SK-N-SH treated with all-trans-retinoic acid at 6 μM for 48 hours (cell line): ENCODE data around the gene GPR26.

Experiments used
- ATAC-seq: fragments of 200-7000 bp; cut with Tn5 transposase; 3 replicates; pipeline ENCODE4 v1.9.1; 2020; ENCODE audit warnings: mild to moderate bottlenecking, moderate library complexity
- ARNTL ChIP-seq: fragments of 450-650 bp; formaldehyde crosslinking; IDR thresholded peaks from 2 replicates; pipeline ENCODE4 v1.5.0; 2020; ENCODE audit warnings: low read depth, mild to moderate bottlenecking, moderate library complexity, borderline replicate concordance
- BACH2 ChIP-seq: fragments of 250-450 bp; sonication (Bioruptor Pico); IDR thresholded peaks from 2 replicates; pipeline ENCODE4 v1.9.0; 2021; ENCODE audit warnings: mild to moderate bottlenecking, borderline replicate concordance
- CREB5 ChIP-seq: fragments of 250-450 bp; sonication (Bioruptor Pico); IDR thresholded peaks from 2 replicates; pipeline ENCODE4 v1.5.1; 2020; ENCODE audit warnings: low read depth, mild to moderate bottlenecking, moderate library complexity
- CSDC2 ChIP-seq: fragments of 250-450 bp; sonication (Bioruptor Pico); IDR thresholded peaks from 2 replicates; pipeline ENCODE4 v1.5.0; 2020; ENCODE audit warnings: mild to moderate bottlenecking, moderate library complexity
- CSRNP3 ChIP-seq: fragments of 250-450 bp; sonication (Bioruptor Pico); IDR thresholded peaks from 2 replicates; pipeline ENCODE4 v1.5.1; 2021; ENCODE audit warnings: mild to moderate bottlenecking, moderate library complexity
- ESRRG ChIP-seq: fragments of 250-450 bp; sonication (Bioruptor Pico); IDR thresholded peaks from 2 replicates; pipeline ENCODE4 v1.6.1; 2021; ENCODE audit warnings: mild to moderate bottlenecking
- GLIS3 ChIP-seq: fragments of 250-450 bp; sonication (Bioruptor Pico); IDR thresholded peaks from 2 replicates; pipeline ENCODE4 v1.5.0; 2020; ENCODE audit warnings: mild to moderate bottlenecking, moderate library complexity
- ISL1 ChIP-seq: fragments of 250-450 bp; sonication (Bioruptor Pico); IDR thresholded peaks from 2 replicates; pipeline ENCODE4 v2.1.2; 2022; ENCODE audit warnings: mild to moderate bottlenecking, moderate library complexity
- OSR1 ChIP-seq: fragments of 250-450 bp; sonication (Bioruptor Pico); IDR thresholded peaks from 2 replicates; pipeline ENCODE4 v1.8.0; 2022; ENCODE audit warnings: moderate library complexity, mild to moderate bottlenecking, inconsistent platforms
- PPARA ChIP-seq: fragments of 250-450 bp; sonication (Bioruptor Pico); IDR thresholded peaks from 2 replicates; pipeline ENCODE4 v1.5.0; 2020; ENCODE audit warnings: mild to moderate bottlenecking, borderline replicate concordance
- RARB ChIP-seq: fragments of 250-450 bp; sonication (Bioruptor Pico); IDR thresholded peaks from 2 replicates; pipeline ENCODE4 v1.8.0; 2021; ENCODE audit warnings: mild to moderate bottlenecking, moderate library complexity
- SNAI2 ChIP-seq: fragments of 250-450 bp; sonication (Bioruptor Pico); IDR thresholded peaks from 2 replicates; pipeline ENCODE4 v1.5.0; 2020; ENCODE audit warnings: mild to moderate bottlenecking, moderate library complexity
- TCF4 ChIP-seq: fragments of 250-450 bp; sonication (Bioruptor Pico); IDR thresholded peaks from 2 replicates; pipeline ENCODE4 v1.8.0; 2021; ENCODE audit warnings: mild to moderate bottlenecking, moderate library complexity, borderline replicate concordance
- TOX ChIP-seq: fragments of 250-450 bp; sonication (Bioruptor Pico); IDR thresholded peaks from 2 replicates; pipeline ENCODE4 v1.8.0; 2021; ENCODE audit warnings: mild to moderate bottlenecking, moderate library complexity, borderline replicate concordance
- ZC3H10 ChIP-seq: fragments of 250-450 bp; sonication (Bioruptor Pico); IDR thresholded peaks from 2 replicates; pipeline ENCODE4 v1.5.1; 2021; ENCODE audit warnings: mild to moderate bottlenecking, moderate library complexity
- ZFP3 ChIP-seq: fragments of 250-450 bp; sonication (Bioruptor Pico); IDR thresholded peaks from 2 replicates; pipeline ENCODE4 v1.5.0; 2020; ENCODE audit warnings: mild to moderate bottlenecking, moderate library complexity
- ZFP30 ChIP-seq: fragments of 450-650 bp; formaldehyde crosslinking; IDR thresholded peaks from 2 replicates; pipeline ENCODE4 v1.5.0; 2022; ENCODE audit warnings: mild to moderate bottlenecking, moderate library complexity
- ZNF565 ChIP-seq: fragments of 450-650 bp; formaldehyde crosslinking; conservative IDR thresholded peaks from 2 replicates; pipeline ENCODE4 v1.5.0; 2020; ENCODE audit warnings: low read depth, mild to moderate bottlenecking, moderate library complexity
- ZNF70 ChIP-seq: fragments of 450-650 bp; formaldehyde crosslinking; IDR thresholded peaks from 2 replicates; pipeline ENCODE4 v1.5.0; 2020; ENCODE audit warnings: mild to moderate bottlenecking, moderate library complexity
- ZNF8 ChIP-seq: fragments of 450-650 bp; formaldehyde crosslinking; IDR thresholded peaks from 2 replicates; pipeline ENCODE4 v1.5.0; 2020; ENCODE audit warnings: mild to moderate bottlenecking, moderate library complexity
- TF ChIP-seq, protein P1 (sequence below): fragments of 250-450 bp; sonication (Bioruptor Pico); IDR thresholded peaks from 2 replicates; pipeline ENCODE4 v1.5.0; 2020; ENCODE audit warnings: mild to moderate bottlenecking, moderate library complexity
- TF ChIP-seq, protein P2 (sequence below): fragments of 250-450 bp; sonication (Bioruptor Pico); IDR thresholded peaks from 2 replicates; pipeline ENCODE4 v1.8.0; 2021; ENCODE audit warnings: low read depth, mild to moderate bottlenecking, moderate library complexity, borderline replicate concordance
- TF ChIP-seq, protein P3 (sequence below): fragments of 250-450 bp; sonication (Bioruptor Pico); IDR thresholded peaks from 2 replicates; pipeline ENCODE4 v1.8.0; 2020; ENCODE audit warnings: mild to moderate bottlenecking, moderate library complexity, borderline replicate concordance

The GPR26 gene

GRCh38 chr10:123704076-123704475, 37.9 kb downstream of the GPR26 start:
- TF ChIP-seq GLIS3 (CRISPR knock-in tag) (no peak), ZFP3 (CRISPR knock-in tag) (no peak), ESRRG (CRISPR knock-in tag) (no peak), OSR1 (CRISPR knock-in tag) (no peak), ISL1 (CRISPR knock-in tag) (no peak), ZNF70 (CRISPR knock-in tag) (no peak), CSRNP3 (no peak), ZFP30 (CRISPR knock-in tag) (no peak), RARB (CRISPR knock-in tag) (no peak), BACH2 (CRISPR knock-in tag) (no peak), TOX (no peak)
- TF ChIP-seq, protein P1, sequence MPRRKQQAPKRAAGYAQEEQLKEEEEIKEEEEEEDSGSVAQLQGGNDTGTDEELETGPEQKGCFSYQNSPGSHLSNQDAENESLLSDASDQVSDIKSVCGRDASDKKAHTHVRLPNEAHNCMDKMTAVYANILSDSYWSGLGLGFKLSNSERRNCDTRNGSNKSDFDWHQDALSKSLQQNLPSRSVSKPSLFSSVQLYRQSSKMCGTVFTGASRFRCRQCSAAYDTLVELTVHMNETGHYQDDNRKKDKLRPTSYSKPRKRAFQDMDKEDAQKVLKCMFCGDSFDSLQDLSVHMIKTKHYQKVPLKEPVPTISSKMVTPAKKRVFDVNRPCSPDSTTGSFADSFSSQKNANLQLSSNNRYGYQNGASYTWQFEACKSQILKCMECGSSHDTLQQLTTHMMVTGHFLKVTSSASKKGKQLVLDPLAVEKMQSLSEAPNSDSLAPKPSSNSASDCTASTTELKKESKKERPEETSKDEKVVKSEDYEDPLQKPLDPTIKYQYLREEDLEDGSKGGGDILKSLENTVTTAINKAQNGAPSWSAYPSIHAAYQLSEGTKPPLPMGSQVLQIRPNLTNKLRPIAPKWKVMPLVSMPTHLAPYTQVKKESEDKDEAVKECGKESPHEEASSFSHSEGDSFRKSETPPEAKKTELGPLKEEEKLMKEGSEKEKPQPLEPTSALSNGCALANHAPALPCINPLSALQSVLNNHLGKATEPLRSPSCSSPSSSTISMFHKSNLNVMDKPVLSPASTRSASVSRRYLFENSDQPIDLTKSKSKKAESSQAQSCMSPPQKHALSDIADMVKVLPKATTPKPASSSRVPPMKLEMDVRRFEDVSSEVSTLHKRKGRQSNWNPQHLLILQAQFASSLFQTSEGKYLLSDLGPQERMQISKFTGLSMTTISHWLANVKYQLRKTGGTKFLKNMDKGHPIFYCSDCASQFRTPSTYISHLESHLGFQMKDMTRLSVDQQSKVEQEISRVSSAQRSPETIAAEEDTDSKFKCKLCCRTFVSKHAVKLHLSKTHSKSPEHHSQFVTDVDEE (CRISPR knock-in tag) = no peak
- TF ChIP-seq, protein P2, sequence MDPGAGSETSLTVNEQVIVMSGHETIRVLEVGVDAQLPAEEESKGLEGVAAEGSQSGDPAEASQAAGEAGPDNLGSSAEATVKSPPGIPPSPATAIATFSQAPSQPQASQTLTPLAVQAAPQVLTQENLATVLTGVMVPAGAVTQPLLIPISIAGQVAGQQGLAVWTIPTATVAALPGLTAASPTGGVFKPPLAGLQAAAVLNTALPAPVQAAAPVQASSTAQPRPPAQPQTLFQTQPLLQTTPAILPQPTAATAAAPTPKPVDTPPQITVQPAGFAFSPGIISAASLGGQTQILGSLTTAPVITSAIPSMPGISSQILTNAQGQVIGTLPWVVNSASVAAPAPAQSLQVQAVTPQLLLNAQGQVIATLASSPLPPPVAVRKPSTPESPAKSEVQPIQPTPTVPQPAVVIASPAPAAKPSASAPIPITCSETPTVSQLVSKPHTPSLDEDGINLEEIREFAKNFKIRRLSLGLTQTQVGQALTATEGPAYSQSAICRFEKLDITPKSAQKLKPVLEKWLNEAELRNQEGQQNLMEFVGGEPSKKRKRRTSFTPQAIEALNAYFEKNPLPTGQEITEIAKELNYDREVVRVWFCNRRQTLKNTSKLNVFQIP (CRISPR knock-in tag) = no peak
- ATAC-seq = no peak

- no peak for ATAC-seq
- TF ChIP-seq ZFP3 (CRISPR knock-in tag) (no peak), CSRNP3 (no peak), ESRRG (CRISPR knock-in tag) (no peak), ZNF70 (CRISPR knock-in tag) (no peak), ZFP30 (CRISPR knock-in tag) (no peak), SNAI2 (CRISPR knock-in tag) (no peak), TOX (no peak), PPARA (no peak), ZNF8 (CRISPR knock-in tag) (no peak), CSDC2 (no peak), ZNF565 (CRISPR knock-in tag) (no peak), TCF4 (CRISPR knock-in tag) (no peak), RARB (CRISPR knock-in tag) (no peak), ZC3H10 (no peak), ISL1 (CRISPR knock-in tag) (no peak), GLIS3 (CRISPR knock-in tag) (no peak)
- TF ChIP-seq, protein P2 (CRISPR knock-in tag) = no peak
Measured at GRCh38 chr10:123704812-123705211, 38.7 kb downstream of the GPR26 start.

DNA sequence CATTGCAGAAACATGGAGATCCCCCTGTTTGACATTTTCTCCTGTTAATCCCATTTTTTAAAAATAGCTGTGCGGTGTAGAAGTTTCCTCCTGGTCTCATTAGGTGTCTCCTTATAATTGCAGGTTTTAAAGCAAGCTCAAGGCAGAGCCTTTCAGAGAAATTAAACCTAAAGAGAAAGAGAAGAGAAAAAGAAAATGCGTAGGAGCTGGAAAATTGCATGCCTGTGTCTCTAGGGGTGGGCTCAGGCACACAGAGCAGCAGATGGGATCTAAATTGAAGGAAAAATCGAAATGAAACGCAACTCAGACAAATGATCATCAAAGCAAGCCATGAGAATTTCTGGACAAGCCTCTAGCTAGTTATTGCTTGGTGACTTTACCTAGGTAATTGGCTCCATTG, 40.1 kb downstream of the GPR26 start:
- no peak for ATAC-seq
- TF ChIP-seq ISL1 (CRISPR knock-in tag) = no peak
- TF ChIP-seq CSDC2 = no peak
- no peak for TF ChIP-seq ARNTL (CRISPR knock-in tag)
- TF ChIP-seq SNAI2 (CRISPR knock-in tag) = no peak
- TF ChIP-seq, protein P3, sequence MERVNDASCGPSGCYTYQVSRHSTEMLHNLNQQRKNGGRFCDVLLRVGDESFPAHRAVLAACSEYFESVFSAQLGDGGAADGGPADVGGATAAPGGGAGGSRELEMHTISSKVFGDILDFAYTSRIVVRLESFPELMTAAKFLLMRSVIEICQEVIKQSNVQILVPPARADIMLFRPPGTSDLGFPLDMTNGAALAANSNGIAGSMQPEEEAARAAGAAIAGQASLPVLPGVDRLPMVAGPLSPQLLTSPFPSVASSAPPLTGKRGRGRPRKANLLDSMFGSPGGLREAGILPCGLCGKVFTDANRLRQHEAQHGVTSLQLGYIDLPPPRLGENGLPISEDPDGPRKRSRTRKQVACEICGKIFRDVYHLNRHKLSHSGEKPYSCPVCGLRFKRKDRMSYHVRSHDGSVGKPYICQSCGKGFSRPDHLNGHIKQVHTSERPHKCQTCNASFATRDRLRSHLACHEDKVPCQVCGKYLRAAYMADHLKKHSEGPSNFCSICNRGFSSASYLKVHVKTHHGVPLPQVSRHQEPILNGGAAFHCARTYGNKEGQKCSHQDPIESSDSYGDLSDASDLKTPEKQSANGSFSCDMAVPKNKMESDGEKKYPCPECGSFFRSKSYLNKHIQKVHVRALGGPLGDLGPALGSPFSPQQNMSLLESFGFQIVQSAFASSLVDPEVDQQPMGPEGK (CRISPR knock-in tag) = no peak
- TF ChIP-seq CSRNP3 = no peak
- TF ChIP-seq ZC3H10 = no peak
- TF ChIP-seq CREB5 (CRISPR knock-in tag) = no peak
- no peak for TF ChIP-seq TCF4 (CRISPR knock-in tag)
- no peak for TF ChIP-seq ZFP30 (CRISPR knock-in tag)
- TF ChIP-seq BACH2 (CRISPR knock-in tag) = no peak
- no peak for TF ChIP-seq ZNF565 (CRISPR knock-in tag)
- TF ChIP-seq OSR1 (CRISPR knock-in tag) = no peak
- no peak for TF ChIP-seq ZNF8 (CRISPR knock-in tag)
